Measurements from ENCODE around the gene ANKRD34A.

- TF ChIP-seq CTCF (IDR thresholded peaks at IDR 0.05) (no peak), POLR2A (IDR thresholded peaks at IDR 0.05) (peak in 1 of 2 donors; percentile 24)
These were observed 45.9 kb upstream of the ANKRD34A start for GRCh38 chr1:146010126-146010738.

Measured in uterus (tissue), 2 donors.